Endothelial cell of umbilical vein (primary cell): ENCODE results near the gene ELP4. TPM values are rescaled to one million over a fixed set of nuclear protein-coding genes. Genes with fewer than 3 reads are reported as not detected.

ENCODE experiments used
- BruUV-seq: library from RNA; stranded (reverse); fragments of 400-500 nt; replicated peaks from 2 replicates; lab custom pipeline; 2021; lab: Mats Ljungman, UMichigan
- CTCF ChIA-PET: fragments of 300-600, 350-600 bp; sonication (Branson Sonifier 250); formaldehyde crosslinking; loops from one replicate; lab custom pipeline; 2021; ENCODE audit warnings: antibody characterized with exemption, inconsistent platforms; lab: Charles Lee
- POLR2A ChIA-PET: fragments of 300-600, 350-600 bp; sonication (Branson Sonifier 250); formaldehyde crosslinking; loops from one replicate; lab custom pipeline; 2021; ENCODE audit warnings: antibody characterized with exemption, inconsistent platforms; lab: Charles Lee
- DNase-seq: peaks from one replicate; pipeline ENCODE4 v3.0.0-alpha.2; 2011; ENCODE audit warnings: low read depth, low spot score
- FAIRE-seq: peaks from 2 replicates; lab custom pipeline; 2011; peaks lifted over from hg19 to GRCh38; lab: Jason Lieb, UNC
- H2AFZ ChIP-seq: 2 replicates; pipeline ENCODE4 v1.6.0; 2012; ENCODE audit warnings: low read depth, low read length, control low read depth, inconsistent platforms
- H3K27ac ChIP-seq: 2 replicates; pipeline ENCODE4 v1.5.1; 2011; ENCODE audit warnings: low read depth, mild to moderate bottlenecking, control low read depth, low read length, moderate library complexity; ENCODE audit not compliant: insufficient read depth
- H3K27me3 ChIP-seq, 2 experiments: 2 replicates each; pipeline versions ENCODE4 v1.6.0 to v1.6.1; 2011; ENCODE audit warnings: low read length in 2 of 2, mixed read lengths in 1 of 2; ENCODE audit not compliant: control insufficient read depth in 2 of 2, insufficient read depth in 2 of 2
- H3K36me3 ChIP-seq, 2 experiments: 2 replicates in 1 of 2; 3 replicates in 1 of 2; pipeline ENCODE4 v1.5.1; 2011; ENCODE audit warnings: low read length in 2 of 2, mild to moderate bottlenecking in 1 of 2, moderate library complexity in 1 of 2; ENCODE audit not compliant: control insufficient read depth in 2 of 2, insufficient read depth in 2 of 2; ENCODE audit errors: extremely low read depth in 1 of 2
- H3K4me1 ChIP-seq: 3 replicates; pipeline ENCODE4 v1.5.1; 2011; ENCODE audit warnings: mild to moderate bottlenecking, low read length; ENCODE audit not compliant: control insufficient read depth, insufficient read depth; ENCODE audit errors: extremely low read depth
- H3K4me2 ChIP-seq: 2 replicates; pipeline ENCODE4 v1.6.1; 2011; ENCODE audit warnings: low read length, control low read depth, mixed read lengths; ENCODE audit not compliant: insufficient read depth
- H3K4me3 ChIP-seq, 3 experiments: fragments of 200-600 bp in 1 of 3; sonication (generic), shearing (Covaris generic) in 1 of 3; replicated peaks in 1 of 3; 2 replicates each; pipeline ENCODE4 v1.5.1; 2011 to 2016; ENCODE audit warnings: control low read depth in 3 of 3, low read length in 3 of 3, mild to moderate bottlenecking in 2 of 3, inconsistent platforms in 1 of 3, low read depth in 1 of 3, moderate library complexity in 1 of 3; ENCODE audit not compliant: insufficient read depth in 1 of 3
- H3K79me2 ChIP-seq: 2 replicates; pipeline ENCODE4 v1.6.0; 2012; ENCODE audit warnings: low read length, inconsistent platforms; ENCODE audit not compliant: control insufficient read depth, insufficient read depth
- H3K9ac ChIP-seq: replicated peaks from 2 replicates; pipeline ENCODE3; 2011; ENCODE audit warnings: low read length, control low read depth; ENCODE audit not compliant: insufficient read depth; ENCODE audit errors: extremely low read depth
- H3K9me1 ChIP-seq: replicated peaks from 3 replicates; pipeline ENCODE4 v1.6.0; 2011; ENCODE audit warnings: mild to moderate bottlenecking, low read length; ENCODE audit not compliant: control insufficient read depth, insufficient read depth; ENCODE audit errors: extremely low read depth
- H3K9me3 ChIP-seq: replicated peaks from 2 replicates; pipeline ENCODE4 v1.5.1; 2012; ENCODE audit warnings: low read length, inconsistent platforms; ENCODE audit not compliant: control insufficient read depth, insufficient read depth
- H4K20me1 ChIP-seq: replicated peaks from 2 replicates; pipeline ENCODE3; 2011; ENCODE audit warnings: mild to moderate bottlenecking, low read length; ENCODE audit not compliant: control insufficient read depth, insufficient read depth; ENCODE audit errors: extremely low read depth
- EZH2 ChIP-seq: IDR thresholded peaks from 2 replicates; pipeline ENCODE4 v1.6.1; 2012; ENCODE audit warnings: borderline replicate concordance, low read depth, mild to moderate bottlenecking, moderate library complexity, low read length, inconsistent platforms; ENCODE audit not compliant: severe bottlenecking
- FOS ChIP-seq: IDR thresholded peaks from 2 replicates; pipeline ENCODE4 v1.6.1; 2011; ENCODE audit warnings: mild to moderate bottlenecking, low read length, moderate library complexity, borderline replicate concordance; ENCODE audit not compliant: insufficient read depth
- GATA2 ChIP-seq: IDR thresholded peaks from 2 replicates; pipeline ENCODE4 v1.7.0; 2011; ENCODE audit warnings: low read depth, mild to moderate bottlenecking, moderate library complexity, mixed read lengths, low read length; ENCODE audit not compliant: insufficient read length, insufficient read depth
- JUN ChIP-seq: IDR thresholded peaks from 2 replicates; pipeline ENCODE4 v1.6.1; 2011; ENCODE audit warnings: borderline replicate concordance, low read depth; ENCODE audit not compliant: insufficient read length, insufficient read depth
- MYC ChIP-seq: IDR thresholded peaks from one replicate; pipeline ENCODE4 v1.6.1; 2011; ENCODE audit warnings: mild to moderate bottlenecking, low read depth, low read length
- POLR2A ChIP-seq: IDR thresholded peaks from 2 replicates; pipeline ENCODE4 v1.6.1; 2012; ENCODE audit warnings: low read depth, mild to moderate bottlenecking, control low read depth, low read length
- POLR2AphosphoS5 ChIP-seq: IDR thresholded peaks from 2 replicates; pipeline ENCODE4 v1.6.1; 2012; ENCODE audit warnings: low read depth, mild to moderate bottlenecking, control low read depth, low read length, moderate library complexity; ENCODE audit not compliant: insufficient read depth
- dilution Hi-C: fragments of 300-500 bp; cut with MboI; formaldehyde crosslinking; loops from one replicate; pipeline ENCODE4 v1.15.0; 2019; ENCODE audit warnings: low sequenced_read_pairs; ENCODE audit not compliant: extremely low pct_ligation_motif_present
- intact Hi-C: fragments of 100-400 bp; cut with micrococcal nuclease; formaldehyde crosslinking; loops from one replicate; pipeline ENCODE4 v1.10.0; 2022
- polyA plus RNA-seq, 4 experiments: library from polyadenylated mRNA; depleted of rRNA in 3 of 4; stranded (reverse) in 3 of 4; unstranded in 1 of 4; fragments of >200 nt; gene quantifications; 2 replicates each; pipeline versions ENCODE4 v1.2.1 to v1.2.3, GENCODE V29; 2011 to 2012; ENCODE audit warnings: missing spikeins in 1 of 4
- total RNA-seq: library from RNA; stranded (reverse); gene quantifications from 2 replicates; pipeline ENCODE4 v1.2.3, GENCODE V29; 2021
- TF ChIP-seq, protein P1 (sequence below), 2 donors: IDR thresholded peaks; 1 replicate in 1 of 2; 2 replicates in 1 of 2; pipeline ENCODE4 v1.5.1; 2011; ENCODE audit warnings: low read length in 2 of 2, mild to moderate bottlenecking in 2 of 2, moderate library complexity in 2 of 2, control low read depth in 1 of 2, inconsistent platforms in 1 of 2, low read depth in 1 of 2; ENCODE audit not compliant: insufficient read depth in 1 of 2; ENCODE audit errors: extremely low read depth in 1 of 2
- TF ChIP-seq, protein P2 (sequence below): IDR thresholded peaks from 2 replicates; pipeline ENCODE4 v1.6.1; 2011; ENCODE audit not compliant: insufficient read depth, insufficient read length

Gene ELP4
- total and polyA plus RNA-seq, 2 donors (not counting 3 experiments of a cell fraction or from before 2014, with no cell fraction given), result 11.6 to 16.3 TPM

DNA sequence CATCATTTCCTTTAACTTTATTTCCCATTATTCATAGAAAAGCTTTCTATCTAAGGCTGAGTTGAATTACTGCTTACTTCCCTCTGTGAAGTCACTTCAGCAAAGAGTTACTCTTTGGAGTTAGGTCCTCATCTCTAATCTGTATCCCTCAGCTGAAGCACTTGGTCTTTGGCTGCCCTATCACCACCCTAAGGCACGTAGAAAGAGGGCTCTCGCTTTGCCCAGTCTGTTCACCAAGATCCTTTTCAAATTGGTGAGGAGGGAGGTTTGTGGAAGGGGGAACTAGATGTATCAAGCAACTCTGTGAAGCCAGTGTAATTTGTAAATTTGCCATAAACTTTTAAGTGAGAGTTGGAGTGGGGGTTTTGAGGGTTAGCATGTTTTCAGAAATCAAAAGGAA lies 258.1 kb downstream of the ELP4 start:
- no peak overlapping the region for H3K4me3 ChIP-seq
- CTCF ChIA-PET, result no interaction called here
- no peak overlapping the region for H3K4me2 ChIP-seq
- H3K27ac ChIP-seq, result no peak overlapping the region
- BruUV-seq, result no TSS peak
- POLR2A ChIA-PET, result no interaction called here
- intact Hi-C loops (no loop called here), dilution Hi-C loops (no loop called here)
- no peaks in the 10 kb centered on the region for H4K20me1 ChIP-seq
- no peaks in the 10 kb centered on the region for H3K27me3 ChIP-seq
- TF ChIP-seq POLR2AphosphoS5 (no peak), EZH2 (no peak), GATA2 (no peak), POLR2A (no peak), MYC (no peak), JUN (no peak), FOS (no peak)
- TF ChIP-seq, protein P1, sequence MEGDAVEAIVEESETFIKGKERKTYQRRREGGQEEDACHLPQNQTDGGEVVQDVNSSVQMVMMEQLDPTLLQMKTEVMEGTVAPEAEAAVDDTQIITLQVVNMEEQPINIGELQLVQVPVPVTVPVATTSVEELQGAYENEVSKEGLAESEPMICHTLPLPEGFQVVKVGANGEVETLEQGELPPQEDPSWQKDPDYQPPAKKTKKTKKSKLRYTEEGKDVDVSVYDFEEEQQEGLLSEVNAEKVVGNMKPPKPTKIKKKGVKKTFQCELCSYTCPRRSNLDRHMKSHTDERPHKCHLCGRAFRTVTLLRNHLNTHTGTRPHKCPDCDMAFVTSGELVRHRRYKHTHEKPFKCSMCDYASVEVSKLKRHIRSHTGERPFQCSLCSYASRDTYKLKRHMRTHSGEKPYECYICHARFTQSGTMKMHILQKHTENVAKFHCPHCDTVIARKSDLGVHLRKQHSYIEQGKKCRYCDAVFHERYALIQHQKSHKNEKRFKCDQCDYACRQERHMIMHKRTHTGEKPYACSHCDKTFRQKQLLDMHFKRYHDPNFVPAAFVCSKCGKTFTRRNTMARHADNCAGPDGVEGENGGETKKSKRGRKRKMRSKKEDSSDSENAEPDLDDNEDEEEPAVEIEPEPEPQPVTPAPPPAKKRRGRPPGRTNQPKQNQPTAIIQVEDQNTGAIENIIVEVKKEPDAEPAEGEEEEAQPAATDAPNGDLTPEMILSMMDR (IDR thresholded peaks at IDR 0.05; ENCODE audit: extremely low read depth in 1 of 2, insufficient read depth in 1 of 2, low read depth in 1 of 2, low read length in 2 of 2), result no peak
- TF ChIP-seq, protein P2, sequence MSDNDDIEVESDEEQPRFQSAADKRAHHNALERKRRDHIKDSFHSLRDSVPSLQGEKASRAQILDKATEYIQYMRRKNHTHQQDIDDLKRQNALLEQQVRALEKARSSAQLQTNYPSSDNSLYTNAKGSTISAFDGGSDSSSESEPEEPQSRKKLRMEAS, result no peak
- no peaks in the 10 kb centered on the region for H3K9me1 ChIP-seq
- DNase-seq (no peak), FAIRE-seq (no peak)
- H3K9ac ChIP-seq, result no peak overlapping the region
- H3K4me1 ChIP-seq, result no peaks in the 10 kb centered on the region
- H2AFZ ChIP-seq, result no peak overlapping the region
- no peaks in the 10 kb centered on the region for H3K9me3 ChIP-seq
- H3K79me2 ChIP-seq, result no peaks in the 10 kb centered on the region
- no peaks in the 10 kb centered on the region for H3K36me3 ChIP-seq
